ENCODE results near the gene CENPVL2. TPM values are rescaled to one million over a fixed set of nuclear protein-coding genes. Genes with fewer than 3 reads are reported as not detected.
A peak's percentile ranks its signal among the peaks of the same experiment; 100 is the strongest.
"Not testable (repeated sequence)": the region's sequence is repeated elsewhere in the genome, so short reads cannot be mapped to it uniquely, and the experiment has no call there.

Gene CENPVL2
- total and polyA plus RNA-seq, 9 of the 15 experiments (the other 6 are each of a cell fraction or from before 2014, with no cell fraction given), result not detected

DNA sequence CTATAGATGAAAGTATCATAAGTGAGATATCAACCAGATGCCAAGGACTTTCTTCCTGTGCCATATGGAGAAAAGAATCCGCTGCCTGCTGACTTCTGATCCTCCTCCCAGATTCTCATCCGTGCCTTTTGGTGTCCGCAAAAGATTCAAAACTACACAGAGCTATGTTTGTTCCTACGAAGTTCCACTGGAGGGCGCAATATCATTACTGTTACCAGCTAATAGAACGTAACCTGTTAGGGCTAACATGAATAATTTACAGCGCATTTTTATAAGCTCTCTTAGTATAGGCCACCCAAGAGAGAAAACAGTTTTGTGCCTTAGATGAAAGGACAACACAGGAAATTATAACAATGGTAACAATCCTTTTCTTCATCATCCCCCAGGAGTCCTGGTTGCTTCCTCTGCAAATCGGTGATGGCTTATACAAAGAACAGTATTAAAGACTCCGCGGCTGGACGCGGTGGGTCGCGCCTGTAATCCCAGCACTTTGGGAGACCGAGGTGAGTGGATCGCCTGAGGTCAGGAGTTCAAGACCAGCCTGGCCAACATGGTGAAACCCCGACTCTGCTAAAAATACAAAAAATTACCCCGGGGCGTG is 41.1 kb downstream of the CENPVL2 start (continued):
- TF ChIP-seq JUN (IDR thresholded peaks at IDR 0.05; ENCODE audit: borderline replicate concordance, low read depth, low read length) (no peak), JUN (CRISPR knock-in tag; IDR thresholded peaks at IDR 0.05; ENCODE audit: borderline replicate concordance) (no peak), ZNF24 (IDR thresholded peaks at IDR 0.05) (no peak), RAD21 (CRISPR knock-in tag; conservative IDR thresholded peaks at IDR 0.05 in 1 of 2, IDR thresholded peaks at IDR 0.05 in 1 of 2) (peak; percentile 19 to 53; a peak in 2 of 4 replicates), POLR2B (IDR thresholded peaks at IDR 0.05; ENCODE audit: low read depth, partially characterized antibody) (no peak), HDAC8 (tag; IDR thresholded peaks at IDR 0.05) (no peak), EWSR1 (IDR thresholded peaks at IDR 0.05; ENCODE audit: borderline replicate concordance, low read depth, partially characterized antibody) (no peak)
- TF ChIP-seq, protein P1, sequence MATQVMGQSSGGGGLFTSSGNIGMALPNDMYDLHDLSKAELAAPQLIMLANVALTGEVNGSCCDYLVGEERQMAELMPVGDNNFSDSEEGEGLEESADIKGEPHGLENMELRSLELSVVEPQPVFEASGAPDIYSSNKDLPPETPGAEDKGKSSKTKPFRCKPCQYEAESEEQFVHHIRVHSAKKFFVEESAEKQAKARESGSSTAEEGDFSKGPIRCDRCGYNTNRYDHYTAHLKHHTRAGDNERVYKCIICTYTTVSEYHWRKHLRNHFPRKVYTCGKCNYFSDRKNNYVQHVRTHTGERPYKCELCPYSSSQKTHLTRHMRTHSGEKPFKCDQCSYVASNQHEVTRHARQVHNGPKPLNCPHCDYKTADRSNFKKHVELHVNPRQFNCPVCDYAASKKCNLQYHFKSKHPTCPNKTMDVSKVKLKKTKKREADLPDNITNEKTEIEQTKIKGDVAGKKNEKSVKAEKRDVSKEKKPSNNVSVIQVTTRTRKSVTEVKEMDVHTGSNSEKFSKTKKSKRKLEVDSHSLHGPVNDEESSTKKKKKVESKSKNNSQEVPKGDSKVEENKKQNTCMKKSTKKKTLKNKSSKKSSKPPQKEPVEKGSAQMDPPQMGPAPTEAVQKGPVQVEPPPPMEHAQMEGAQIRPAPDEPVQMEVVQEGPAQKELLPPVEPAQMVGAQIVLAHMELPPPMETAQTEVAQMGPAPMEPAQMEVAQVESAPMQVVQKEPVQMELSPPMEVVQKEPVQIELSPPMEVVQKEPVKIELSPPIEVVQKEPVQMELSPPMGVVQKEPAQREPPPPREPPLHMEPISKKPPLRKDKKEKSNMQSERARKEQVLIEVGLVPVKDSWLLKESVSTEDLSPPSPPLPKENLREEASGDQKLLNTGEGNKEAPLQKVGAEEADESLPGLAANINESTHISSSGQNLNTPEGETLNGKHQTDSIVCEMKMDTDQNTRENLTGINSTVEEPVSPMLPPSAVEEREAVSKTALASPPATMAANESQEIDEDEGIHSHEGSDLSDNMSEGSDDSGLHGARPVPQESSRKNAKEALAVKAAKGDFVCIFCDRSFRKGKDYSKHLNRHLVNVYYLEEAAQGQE (IDR thresholded peaks at IDR 0.05; ENCODE audit: borderline replicate concordance), result peak; percentile 32; the same call in 1 of the 2 replicates
- TF ChIP-seq, protein P1 (CRISPR knock-in tag; IDR thresholded peaks at IDR 0.05; ENCODE audit: low read depth), result no peak
- TF ChIP-seq, protein P2, sequence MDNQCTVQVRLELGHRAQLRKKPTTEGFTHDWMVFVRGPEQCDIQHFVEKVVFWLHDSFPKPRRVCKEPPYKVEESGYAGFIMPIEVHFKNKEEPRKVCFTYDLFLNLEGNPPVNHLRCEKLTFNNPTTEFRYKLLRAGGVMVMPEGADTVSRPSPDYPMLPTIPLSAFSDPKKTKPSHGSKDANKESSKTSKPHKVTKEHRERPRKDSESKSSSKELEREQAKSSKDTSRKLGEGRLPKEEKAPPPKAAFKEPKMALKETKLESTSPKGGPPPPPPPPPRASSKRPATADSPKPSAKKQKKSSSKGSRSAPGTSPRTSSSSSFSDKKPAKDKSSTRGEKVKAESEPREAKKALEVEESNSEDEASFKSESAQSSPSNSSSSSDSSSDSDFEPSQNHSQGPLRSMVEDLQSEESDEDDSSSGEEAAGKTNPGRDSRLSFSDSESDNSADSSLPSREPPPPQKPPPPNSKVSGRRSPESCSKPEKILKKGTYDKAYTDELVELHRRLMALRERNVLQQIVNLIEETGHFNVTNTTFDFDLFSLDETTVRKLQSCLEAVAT (IDR thresholded peaks at IDR 0.05), result no peak

DNA sequence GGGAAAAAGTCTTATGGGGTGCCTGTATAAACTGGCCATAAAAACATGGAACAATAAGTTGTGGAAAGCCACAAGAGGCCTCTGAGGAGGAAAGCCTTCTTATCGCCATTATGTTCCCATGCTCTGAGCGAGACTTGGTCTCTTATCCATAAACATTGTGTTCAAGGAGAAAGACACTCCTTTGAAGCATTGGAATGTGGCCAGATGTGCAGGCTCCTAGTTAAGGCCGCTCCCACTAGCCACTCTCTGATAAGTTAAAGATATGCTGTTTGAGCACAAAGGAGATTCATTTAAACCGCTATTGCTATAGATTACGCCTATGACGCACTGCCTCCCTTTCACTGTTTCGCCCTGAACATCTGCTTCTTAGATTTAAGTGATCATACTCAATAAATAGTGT is 46.1 kb downstream of the CENPVL2 start:
- H3K9me1 ChIP-seq (ENCODE audit: control insufficient read depth, insufficient read depth, low read length); H3K4me2 ChIP-seq (ENCODE audit: insufficient read depth, low read length); DNase-seq (ENCODE audit: extremely low read depth in 1 of 4, low spot score in 3 of 4); ATAC-seq; H3K79me2 ChIP-seq (ENCODE audit: control insufficient read depth, insufficient read depth, low read length); H3K27me3 ChIP-seq (ENCODE audit: control insufficient read depth in 2 of 2, insufficient read depth in 2 of 2, low read length in 2 of 2); H3K9ac ChIP-seq (ENCODE audit: insufficient read depth in 1 of 2, low read depth in 2 of 2, low read length in 2 of 2); BruUV-seq (replicated peaks); CTCF ChIA-PET (ENCODE audit: low intra/inter-chr PET ratio); H3K4me3 ChIP-seq; intact Hi-C loops (cut with micrococcal nuclease); H4K20me1 ChIP-seq (replicated peaks; ENCODE audit: control insufficient read depth, insufficient read depth, low read length); POLR2A ChIA-PET; H2AFZ ChIP-seq (ENCODE audit: low read depth, low read length); H3K36me3 ChIP-seq (ENCODE audit: control insufficient read depth, insufficient read depth, low read length); H3K9me3 ChIP-seq (replicated peaks; ENCODE audit: control insufficient read depth, insufficient read depth, low read depth, low read length); FAIRE-seq; in situ Hi-C loops (cut with MboI); H3K4me1 ChIP-seq (replicated peaks in 1 of 2; ENCODE audit: control insufficient read depth in 2 of 2, insufficient read depth in 2 of 2, low read length in 2 of 2); H3K27ac ChIP-seq (ENCODE audit: extremely low read depth, low read depth, low read length): not testable (repeated sequence)
- WGBS (ENCODE audit: insufficient coverage, low coverage, missing lambda C conversion rate), result 4% methylated on average over 7 of the region's 7 CpGs

All from K562 (cell line).